Activated CD4-positive, alpha-beta T cell treated with anti-CD3 and anti-CD28 coated beads, Interleukin-2, amount 50 U/mL, for 16 hours (primary cell): ENCODE data around the gene CIAPIN1.

Experiments used
- DNase-seq: peaks from one replicate; pipeline ENCODE4 v3.0.0-alpha.2; 2020

The CIAPIN1 gene

GRCh38 chr16:57447186-57447962, at the start of gene CIAPIN1, which contains the start of gene COQ9:
Gene CIAPIN1, minus strand, starts transcription at chr16:57447385. Its CDS starts 6,457 bp downstream, at chr16:57440928.
Gene COQ9, plus strand, starts transcription at chr16:57447479. Its CDS starts 27 bp downstream, at chr16:57447506.
- DNase-seq = peak; percentile 96

GRCh38 chr16:57493767-57494166, 46.6 kb upstream of the CIAPIN1 start:
- DNase-seq = no peak

GRCh38 chr16:57489229-57489628, 42.0 kb upstream of the CIAPIN1 start:
- DNase-seq = no peak

- no peak for DNase-seq
Observed at GRCh38 chr16:57486858-57487834, 40.0 kb upstream of the CIAPIN1 start.

- peak; percentile 79 for DNase-seq
Observed at GRCh38 chr16:57485916-57486857, 39.0 kb upstream of the CIAPIN1 start, which contains the start of gene DOK4. Gene DOK4, minus strand, starts transcription at chr16:57486493. Its CDS starts 6,986 bp downstream, at chr16:57479507.

GRCh38 chr16:57485091-57485915, 38.1 kb upstream of the CIAPIN1 start:
- no peak for DNase-seq

GRCh38 chr16:57484515-57485005, 37.4 kb upstream of the CIAPIN1 start:
- no peak for DNase-seq

- DNase-seq = no peak
Observed at GRCh38 chr16:57483725-57484514, 36.7 kb upstream of the CIAPIN1 start.

GRCh38 chr16:57482845-57483545, 35.8 kb upstream of the CIAPIN1 start:
- no peak for DNase-seq

GRCh38 chr16:57481421-57481820, 34.2 kb upstream of the CIAPIN1 start:
- DNase-seq = no peak

GRCh38 chr16:57480754-57481230, 33.6 kb upstream of the CIAPIN1 start:
- DNase-seq = no peak

GRCh38 chr16:57479976-57480753, 33.0 kb upstream of the CIAPIN1 start:
- no peak for DNase-seq

GRCh38 chr16:57479205-57479975, 32.2 kb upstream of the CIAPIN1 start:
- DNase-seq = no peak

- DNase-seq = no peak
Observed at GRCh38 chr16:57478396-57479204, 31.4 kb upstream of the CIAPIN1 start.

GRCh38 chr16:57477531-57478202, 30.5 kb upstream of the CIAPIN1 start:
- no peak for DNase-seq
